ENCODE data around the gene PADI4.

PADI4 gene, protein sequence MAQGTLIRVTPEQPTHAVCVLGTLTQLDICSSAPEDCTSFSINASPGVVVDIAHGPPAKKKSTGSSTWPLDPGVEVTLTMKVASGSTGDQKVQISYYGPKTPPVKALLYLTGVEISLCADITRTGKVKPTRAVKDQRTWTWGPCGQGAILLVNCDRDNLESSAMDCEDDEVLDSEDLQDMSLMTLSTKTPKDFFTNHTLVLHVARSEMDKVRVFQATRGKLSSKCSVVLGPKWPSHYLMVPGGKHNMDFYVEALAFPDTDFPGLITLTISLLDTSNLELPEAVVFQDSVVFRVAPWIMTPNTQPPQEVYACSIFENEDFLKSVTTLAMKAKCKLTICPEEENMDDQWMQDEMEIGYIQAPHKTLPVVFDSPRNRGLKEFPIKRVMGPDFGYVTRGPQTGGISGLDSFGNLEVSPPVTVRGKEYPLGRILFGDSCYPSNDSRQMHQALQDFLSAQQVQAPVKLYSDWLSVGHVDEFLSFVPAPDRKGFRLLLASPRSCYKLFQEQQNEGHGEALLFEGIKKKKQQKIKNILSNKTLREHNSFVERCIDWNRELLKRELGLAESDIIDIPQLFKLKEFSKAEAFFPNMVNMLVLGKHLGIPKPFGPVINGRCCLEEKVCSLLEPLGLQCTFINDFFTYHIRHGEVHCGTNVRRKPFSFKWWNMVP

DNA sequence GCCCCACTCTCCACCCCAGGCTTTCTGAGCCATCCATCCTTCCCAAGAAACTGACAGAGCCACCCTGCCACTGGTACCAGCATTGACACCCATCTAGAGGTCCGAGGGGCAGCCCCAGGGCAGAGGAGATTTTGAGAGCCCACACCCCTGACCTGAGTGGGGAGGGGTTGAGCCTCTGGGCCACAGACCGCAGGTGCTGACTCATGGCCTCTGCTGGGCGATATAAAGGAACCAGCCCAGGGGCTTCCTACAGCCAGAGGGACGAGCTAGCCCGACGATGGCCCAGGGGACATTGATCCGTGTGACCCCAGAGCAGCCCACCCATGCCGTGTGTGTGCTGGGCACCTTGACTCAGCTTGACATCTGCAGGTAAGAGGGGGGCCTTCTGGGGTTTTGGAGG lies at the start of gene PADI4:
TSS of gene PADI4 (plus strand) at position 252 of the 400 bp plus-strand sequence. CDS start at position 278, 26 bp downstream.
- DNase-seq, result peak; percentile 26 to 60 (median 49)

DNA sequence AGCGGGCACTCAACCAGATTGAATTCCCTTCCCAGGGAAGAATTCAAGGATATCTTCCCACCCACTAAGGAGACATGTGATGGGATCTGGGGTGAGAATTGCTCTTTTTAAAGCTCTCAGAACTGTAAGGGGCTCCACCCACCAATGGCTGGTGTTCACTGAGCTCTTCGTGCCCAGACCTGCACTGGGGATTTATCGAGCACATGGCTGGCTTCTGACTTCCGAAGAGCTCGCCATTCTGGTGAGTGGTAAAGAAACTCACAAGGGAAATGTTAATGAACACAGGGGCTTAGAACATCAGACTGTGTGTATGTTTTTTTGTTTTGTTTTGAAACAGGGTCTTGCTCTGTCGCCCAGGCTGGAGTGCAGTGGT lies 49.3 kb upstream of the PADI4 start:
- DNase-seq, result no peak

DNA sequence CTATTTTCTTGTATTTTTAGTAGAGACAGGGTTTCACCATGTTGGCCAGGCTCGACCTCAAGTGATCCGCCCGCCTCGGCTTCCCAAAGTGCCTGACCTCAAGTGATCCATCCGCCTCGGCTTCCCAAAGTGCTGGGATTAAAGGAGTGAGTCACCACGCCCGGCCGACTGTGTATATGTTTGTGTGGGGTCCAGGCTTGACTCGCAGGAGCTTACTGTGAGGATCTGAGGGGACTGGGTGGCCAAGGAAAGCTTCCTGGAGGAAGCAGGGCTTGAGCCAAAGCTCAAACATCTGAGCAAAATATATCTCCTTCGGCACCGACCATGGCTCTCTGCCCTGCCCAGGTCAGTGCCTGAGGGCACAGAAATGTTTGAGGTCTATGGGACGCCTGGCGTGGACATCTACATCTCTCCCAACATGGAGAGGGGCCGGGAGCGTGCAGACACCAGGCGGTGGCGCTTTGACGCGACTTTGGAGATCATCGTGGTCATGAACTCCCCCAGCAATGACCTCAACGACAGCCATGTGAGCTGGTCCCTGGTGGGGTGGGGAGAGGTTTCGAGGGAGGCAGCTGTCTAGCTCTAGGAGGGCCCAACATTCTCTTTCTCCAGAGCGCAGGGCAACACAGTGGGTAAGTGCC lies 48.6 kb upstream of the PADI4 start:
- no peak for DNase-seq

DNA sequence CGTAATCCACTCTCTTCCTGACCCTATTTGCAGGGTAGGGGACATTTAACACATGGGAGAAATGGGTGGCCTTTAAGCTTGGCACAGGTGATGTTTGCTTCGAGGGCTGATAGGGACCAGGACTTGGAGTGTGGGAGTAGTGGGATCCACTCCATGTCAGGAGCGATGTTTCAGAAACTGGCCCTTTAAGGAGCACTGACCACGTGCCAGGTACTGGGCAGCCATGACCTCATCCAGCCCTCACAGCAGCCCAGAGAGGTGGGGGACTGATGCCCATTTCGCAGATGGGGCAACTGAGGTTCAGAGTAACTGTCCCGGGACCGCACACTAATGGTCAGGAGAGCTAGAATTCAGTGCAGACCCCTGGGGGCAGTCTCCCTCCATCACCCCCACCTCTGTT lies 47.7 kb upstream of the PADI4 start:
- no peak for DNase-seq

DNA sequence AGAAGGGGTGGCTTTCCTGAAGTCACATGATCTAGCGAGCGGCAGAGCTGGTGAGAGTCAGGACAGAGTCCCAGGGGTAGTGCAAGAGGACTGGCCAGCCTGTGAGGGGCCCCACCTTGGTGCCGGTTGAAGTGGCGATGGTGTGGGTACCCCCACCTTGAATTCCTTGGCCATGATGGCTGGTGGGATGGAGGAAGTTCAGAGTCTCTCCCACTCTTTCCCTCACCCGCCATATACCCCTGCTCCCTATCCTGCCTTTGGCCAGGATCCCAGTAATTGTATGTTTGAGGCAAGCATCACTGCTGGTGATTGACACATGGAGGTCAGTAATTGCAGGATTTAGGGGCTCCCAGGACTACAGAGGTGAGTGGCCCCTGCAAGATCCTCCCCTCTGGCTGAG lies 47.3 kb upstream of the PADI4 start:
- no peak for DNase-seq

DNA sequence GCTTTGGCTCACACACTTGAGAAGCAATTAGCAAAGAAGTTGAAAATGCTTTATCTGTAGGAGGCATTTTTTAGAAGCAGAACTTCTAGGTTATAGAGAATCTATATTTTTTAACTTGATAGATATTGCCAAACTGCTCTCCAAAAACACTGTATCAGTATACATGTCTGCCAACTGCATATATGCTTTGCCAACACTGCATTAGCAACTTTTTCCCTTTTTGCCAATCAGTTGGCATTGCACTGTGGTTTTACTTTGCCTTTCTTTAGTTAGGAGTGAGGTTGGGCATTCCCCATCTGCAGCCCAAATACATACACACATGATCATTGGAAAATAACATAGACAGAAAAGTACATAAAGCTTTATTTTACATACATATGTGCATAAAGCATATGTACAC lies 44.1 kb upstream of the PADI4 start:
- no peak for DNase-seq

DNA sequence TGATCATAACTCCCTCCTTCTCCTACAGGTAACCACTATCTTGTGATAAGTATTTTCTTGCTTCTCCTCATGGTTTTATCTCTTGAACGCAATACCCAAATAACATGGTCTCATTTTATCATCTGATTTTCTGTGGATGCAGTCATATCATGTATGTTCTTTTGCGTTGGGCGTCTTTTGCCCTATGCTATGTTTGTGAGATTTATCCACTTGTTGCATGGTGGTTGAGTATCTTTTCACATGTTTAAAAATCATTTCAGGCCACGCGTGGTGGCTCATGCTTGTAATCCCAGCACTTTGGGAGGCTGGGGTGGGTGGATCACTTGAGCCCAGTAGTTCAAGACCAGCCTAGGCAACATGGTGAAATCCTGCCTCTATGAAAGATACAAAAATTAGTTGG lies 43.5 kb upstream of the PADI4 start:
- DNase-seq, result no peak

DNA sequence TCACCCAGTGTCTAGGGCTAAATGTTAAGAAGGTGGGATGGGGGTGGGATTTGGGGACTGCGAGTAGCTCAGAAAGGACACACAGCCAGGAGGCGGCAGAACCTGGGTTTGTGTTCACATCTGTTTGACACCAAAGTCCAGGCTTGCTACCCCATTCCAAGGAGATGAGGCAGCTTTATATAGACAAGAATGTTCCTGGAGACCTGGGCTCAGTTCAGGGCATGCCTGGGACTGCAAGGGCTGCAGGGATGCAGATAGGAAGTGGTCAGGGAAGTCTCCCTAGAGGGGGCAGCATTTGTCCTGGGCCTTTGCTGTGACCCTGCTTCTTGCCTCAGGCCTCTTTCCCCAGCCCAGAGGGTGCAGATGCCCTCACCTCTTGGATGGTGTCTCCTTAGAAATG lies 42.8 kb upstream of the PADI4 start:
- no peak for DNase-seq

DNA sequence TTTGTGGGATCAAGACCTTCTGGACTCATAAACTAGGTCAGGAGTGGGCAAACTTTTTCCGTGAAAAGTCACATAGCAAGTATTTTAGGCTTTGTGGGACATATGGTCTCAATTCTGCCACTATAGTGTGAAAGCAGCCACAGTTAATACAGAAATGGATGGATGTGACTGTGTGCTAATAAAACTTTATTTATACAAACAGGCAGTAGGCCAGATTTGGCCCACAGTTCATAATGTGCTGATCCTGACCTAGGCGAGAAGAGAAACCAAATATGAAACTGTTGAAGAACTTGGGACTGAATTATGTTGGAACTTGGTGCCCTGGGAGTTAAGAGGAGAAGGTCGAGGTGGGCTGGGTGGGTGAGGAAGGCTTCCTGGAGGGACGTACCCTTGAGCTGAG lies 42.0 kb upstream of the PADI4 start:
- no peak for DNase-seq

DNA sequence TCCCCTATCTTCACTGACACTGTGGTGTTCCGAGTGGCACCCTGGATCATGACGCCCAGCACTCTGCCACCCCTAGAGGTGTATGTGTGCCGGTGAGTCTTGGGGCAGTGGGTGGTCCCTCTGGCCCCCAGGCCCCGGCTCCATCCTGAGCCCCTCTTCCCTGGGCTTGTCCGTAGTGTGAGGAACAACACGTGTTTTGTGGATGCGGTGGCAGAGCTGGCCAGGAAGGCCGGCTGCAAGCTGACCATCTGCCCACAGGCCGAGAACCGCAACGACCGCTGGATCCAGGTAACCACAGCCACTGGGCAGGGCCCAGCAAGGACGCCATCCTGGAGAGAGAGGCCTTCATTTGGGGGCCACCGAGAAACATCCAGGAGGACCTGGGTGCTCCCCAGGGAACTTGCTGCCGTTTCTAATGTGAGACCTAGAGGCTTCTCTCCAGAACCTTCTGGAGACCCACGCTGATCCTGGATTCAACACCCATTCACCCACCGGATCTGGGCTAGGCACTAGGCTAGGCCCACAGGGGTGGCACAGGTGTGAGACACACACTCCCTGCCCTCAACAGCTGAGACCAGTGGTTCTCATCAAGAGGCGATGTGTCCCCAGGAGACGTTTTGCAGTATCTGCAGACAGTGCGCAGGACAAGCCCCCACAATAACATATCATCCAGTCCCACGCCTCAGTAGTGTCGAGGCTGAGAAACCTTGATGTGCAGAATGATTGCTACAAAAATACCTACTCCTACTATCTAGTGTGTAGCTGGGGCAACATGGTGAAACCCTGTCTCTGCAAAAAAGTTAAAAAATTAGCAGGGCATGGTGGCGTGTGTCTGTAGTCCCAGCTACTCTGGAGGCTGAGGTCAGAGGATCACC lies 36.9 kb upstream of the PADI4 start:
- DNase-seq, result no peak

DNA sequence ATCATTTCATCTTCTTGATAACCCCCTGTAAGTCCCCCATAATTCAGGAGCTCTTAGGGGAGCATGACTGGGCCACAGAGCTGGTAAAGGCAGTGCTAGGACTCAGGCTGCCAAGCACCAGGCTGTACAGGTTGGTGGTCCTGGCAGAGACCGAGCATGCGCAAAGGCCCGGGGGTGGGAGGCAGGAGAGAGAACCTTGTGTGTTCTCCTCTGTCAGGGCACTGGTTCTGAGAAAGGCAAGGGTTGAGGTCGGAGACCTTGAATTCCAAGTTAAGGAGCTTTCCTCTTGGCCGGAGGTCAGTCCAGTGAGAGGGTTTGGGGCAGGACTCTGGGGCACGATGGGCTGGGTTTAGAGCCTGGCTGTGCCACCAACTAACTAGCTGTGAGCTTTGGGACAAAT lies 35.9 kb upstream of the PADI4 start:
- DNase-seq, result no peak

DNA sequence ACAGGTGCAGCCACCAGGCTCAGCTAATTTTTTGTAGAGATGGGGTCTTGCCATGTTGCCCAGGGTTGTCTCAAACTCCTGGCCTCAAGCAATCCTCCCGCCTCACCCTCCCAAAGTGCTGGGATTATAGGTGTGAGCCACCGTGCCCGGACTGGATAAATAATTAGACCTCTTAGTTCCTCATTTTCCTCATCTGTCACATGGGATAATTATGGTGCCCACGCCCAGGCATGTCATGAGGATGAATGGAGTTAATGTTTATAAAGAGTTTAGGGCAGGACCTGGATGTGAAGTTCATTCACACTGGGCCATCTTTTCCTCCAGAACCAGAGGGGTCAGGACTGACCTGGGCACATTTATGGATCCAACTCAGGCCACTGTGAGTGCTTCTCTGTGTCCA lies 35.4 kb upstream of the PADI4 start:
- DNase-seq, result no peak

DNA sequence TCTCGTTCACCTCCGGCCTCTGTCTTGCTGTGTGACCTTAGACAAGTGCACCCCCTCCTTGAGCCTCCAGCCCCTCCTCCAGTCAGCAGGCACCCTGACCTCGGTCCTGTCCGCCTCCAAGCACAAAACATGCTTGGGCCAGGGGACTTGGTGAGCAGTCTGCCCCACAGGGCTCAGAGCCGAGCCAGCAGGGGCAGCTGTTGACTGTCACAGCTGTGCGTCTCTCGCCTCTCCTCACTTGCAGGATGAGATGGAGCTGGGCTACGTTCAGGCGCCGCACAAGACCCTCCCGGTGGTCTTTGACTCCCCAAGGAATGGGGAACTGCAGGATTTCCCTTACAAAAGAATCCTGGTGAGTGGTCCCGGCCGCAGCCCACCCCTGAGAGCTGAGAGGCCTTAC lies 34.9 kb upstream of the PADI4 start:
- DNase-seq, result no peak

DNA sequence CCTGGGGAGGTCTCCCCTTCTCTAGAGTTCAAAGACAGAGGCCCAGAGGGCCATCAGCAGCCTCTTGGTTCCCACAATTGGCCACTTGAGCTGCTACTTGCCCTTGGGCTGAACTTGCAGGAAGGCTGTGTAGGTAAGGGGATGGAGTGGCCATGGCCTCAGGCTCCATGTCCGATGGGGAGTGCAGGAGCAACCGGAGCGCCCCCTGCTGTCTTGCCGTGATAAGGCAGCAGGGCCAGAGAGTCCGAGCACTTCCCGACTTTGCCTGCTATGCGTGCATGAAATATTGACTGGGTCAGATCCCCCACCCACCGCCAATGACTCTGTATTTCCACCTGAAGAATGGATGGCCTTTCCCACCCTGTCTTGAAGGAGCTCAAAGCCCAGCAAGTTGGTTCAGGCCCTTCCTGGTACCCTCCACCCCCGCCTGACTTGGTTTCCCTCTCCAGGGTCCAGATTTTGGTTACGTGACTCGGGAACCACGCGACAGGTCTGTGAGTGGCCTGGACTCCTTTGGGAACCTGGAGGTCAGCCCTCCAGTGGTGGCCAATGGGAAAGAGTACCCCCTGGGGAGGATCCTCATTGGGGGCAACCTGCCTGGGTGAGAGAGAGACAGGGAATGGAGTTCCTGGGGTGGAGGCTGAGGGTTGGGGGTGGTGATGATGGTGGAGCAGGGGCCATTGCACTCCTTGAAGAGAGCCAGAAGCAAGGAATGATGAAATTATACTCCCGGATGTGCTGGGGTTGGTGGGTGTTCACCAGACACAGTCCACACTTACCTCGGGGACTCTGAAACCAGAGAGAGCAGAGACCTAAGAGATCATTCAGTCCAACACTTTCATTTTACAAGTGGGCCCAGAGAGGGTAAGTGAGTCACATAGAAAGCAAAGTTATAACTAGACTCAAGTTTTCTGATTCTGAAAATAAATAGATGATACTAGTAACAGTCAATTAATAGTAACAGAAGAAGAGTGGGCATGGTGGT lies 33.5 kb upstream of the PADI4 start:
- peak; percentile 61 to 76 (median 65) for DNase-seq

DNA sequence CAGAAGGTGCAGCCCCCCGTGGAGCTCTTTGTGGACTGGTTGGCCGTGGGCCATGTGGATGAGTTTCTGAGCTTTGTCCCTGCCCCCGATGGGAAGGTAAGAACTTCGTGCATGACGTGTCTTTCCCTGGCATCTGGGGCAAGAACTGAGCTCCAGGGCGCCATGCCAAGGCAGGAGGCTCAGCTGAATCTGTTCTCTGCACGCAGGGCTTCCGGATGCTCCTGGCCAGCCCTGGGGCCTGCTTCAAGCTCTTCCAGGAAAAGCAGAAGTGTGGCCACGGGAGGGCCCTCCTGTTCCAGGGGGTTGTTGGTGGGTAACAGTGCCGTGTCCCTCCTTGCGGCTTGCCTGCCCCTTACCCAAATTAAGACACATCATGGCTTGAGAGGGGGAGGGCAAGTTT lies 31.4 kb upstream of the PADI4 start:
- DNase-seq, result peak; percentile 42 to 60 (median 47)

DNA sequence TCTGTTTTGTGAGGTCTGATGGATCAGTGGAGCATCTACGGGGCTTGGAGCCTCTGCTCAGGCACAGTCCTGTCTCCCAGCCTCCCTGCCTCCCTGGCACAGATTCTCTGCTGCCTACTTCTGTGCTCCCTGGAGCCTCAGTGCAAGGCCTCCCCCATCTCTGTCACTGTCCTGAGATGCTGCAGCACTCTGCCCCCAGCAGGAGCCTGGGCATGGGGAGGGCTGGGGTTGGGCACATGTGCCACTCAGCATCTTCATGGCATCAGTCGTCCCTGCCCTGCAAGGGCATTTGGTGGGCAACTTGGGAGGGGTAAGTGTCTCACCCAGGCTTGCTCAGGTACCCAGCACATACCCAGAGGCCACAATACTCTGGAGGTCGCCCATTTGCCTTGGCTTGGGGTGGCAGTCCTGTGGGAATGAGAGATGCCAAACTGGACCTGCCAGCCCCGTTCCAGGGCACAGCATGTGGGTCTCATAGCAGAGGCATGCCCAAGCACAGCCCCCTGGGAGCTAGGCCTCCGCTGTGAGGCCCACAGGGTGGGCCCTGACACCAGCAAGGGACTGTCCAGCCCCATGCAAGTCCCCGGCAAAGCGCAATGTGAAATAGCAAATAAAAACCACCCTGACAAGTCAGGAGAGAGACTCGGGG lies 30.4 kb upstream of the PADI4 start:
- no peak for DNase-seq

DNA sequence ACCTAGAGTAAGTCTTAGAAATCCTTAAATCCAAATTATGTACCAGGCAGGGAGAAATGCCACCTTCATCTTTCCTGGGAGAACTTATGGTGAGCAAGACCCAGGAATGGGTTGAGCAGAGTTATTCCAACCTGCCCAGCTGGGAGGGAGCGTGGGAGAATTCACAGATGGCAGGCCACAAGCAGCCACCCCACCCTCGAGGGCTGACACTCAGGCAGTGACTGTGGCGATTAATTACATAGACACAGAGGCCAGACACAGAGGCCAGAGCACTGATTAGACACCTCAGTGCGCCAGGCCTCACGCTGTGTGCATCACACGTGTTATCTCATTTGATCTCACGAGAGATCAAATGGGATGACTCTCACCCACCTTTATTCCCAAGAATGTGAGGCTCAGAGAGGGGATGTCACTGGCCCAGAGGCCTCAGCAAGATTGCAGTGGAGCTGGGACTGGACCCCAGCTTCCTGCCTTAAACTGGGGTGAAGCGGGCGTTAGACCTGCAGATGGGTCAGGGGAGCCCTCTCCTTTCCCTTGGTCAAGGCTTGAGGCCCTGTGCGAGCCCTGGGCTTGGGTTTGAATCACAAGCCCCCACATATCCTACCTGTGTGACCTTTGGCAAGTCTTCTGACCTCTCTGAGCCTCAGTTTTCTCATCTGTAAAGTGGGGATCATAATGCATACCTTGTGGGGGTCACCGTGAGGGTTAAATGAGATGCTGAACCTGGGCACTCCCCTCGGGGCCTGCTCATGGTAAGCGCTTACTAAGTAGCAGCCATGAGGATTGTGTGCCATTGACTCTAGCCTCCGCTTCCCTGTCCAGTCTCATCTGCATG lies 28.8 kb upstream of the PADI4 start:
- DNase-seq, result no peak

DNA sequence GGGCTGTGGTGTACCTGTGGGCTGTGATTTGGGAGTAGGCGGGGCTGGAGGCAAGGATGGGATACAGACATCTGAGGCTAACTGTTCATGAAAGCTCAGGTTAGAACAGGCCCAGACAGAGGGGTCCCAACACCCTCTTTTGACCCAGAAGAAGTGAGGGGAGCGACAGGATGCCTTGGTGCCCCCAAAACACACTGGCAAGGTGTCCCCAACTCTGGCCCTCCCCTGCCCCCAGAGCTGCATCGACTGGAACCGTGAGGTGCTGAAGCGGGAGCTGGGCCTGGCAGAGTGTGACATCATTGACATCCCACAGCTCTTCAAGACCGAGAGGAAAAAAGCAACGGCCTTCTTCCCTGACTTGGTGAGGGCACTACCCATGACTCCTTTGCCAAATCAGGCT lies 27.6 kb upstream of the PADI4 start:
- no peak for DNase-seq

DNA sequence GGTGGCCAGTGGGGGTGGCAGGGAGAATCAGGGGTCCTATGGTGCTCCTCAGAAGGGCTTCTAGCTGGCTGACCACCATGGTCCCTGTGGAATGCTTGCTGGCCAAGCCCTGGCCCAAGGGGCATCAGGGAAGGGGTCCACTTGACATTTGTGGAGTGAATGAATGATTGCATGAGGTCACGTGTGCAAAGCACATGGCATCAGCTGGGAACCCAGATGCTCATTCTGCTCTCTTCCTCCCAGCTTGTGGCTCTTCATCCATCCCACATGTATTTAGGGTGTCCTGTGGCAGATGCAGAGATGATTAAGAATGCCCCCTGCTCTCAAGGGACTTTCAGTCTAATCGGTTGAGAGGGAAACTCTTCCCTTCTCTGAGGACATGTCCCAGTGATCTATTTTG lies 27.1 kb upstream of the PADI4 start:
- no peak for DNase-seq

DNA sequence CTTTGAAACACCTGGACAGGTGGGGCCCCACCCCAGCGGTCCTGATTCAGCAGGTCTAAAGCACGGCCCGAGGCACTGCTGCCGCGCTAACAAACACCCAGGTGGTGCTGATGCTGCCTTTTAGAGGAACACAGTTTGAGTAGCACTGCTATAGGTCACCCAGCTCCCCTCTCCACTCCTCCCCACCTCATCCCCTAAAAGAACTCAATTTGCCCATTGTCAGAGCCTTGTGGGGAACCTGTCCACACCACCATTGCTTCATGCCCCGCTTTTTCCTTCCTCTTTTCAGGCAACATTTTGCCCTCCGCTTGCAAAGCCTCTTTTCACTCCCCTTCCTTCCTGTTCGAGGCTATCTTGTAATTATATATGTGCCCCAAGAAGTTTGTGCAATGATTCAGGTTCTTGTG lies 26.2 kb upstream of the PADI4 start:
- peak; percentile 55 to 65 (median 64) for DNase-seq

Measured in suppressor macrophage treated with lipopolysaccharide for 1 hour (primary cell).